OCI-LY3 (cell line): ENCODE measurements around the gene KCTD5.

ENCODE experiments used
- EZH2phosphoT487 ChIP-seq: fragments of 200-600 bp; shearing (Covaris generic); IDR thresholded peaks from 2 replicates; pipeline ENCODE4 v1.6.1; 2018; ENCODE audit warnings: antibody characterized with exemption, mixed run types, low read depth
- TF ChIP-seq, protein P1 (sequence below): fragments of 200-600, 300-600 bp; sonication (generic); IDR thresholded peaks from 2 replicates; pipeline ENCODE4 v1.5.1; 2014; ENCODE audit warnings: antibody characterized with exemption, low read length, low read depth

DNA sequence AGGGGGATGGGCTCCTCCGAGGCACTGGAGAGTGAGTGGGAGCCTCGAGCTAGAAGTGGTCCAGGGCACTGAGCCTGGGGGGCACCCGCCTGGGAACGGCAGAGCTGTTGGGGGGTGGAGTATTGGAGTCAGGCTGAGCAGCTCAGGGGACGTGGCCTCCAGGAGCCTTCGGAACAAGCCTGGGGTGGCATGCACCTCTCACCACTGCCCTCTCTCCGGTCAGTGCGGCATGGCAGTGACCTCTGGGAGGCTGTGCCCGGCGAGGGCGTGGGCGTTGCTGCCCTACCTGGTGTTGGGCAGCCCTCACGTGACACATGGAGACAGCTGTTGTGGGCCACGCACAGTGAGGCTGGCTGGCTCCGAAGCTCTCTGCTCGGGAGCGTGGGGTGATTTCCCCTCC, 23.8 kb downstream of the KCTD5 start:
- TF ChIP-seq, protein P1, sequence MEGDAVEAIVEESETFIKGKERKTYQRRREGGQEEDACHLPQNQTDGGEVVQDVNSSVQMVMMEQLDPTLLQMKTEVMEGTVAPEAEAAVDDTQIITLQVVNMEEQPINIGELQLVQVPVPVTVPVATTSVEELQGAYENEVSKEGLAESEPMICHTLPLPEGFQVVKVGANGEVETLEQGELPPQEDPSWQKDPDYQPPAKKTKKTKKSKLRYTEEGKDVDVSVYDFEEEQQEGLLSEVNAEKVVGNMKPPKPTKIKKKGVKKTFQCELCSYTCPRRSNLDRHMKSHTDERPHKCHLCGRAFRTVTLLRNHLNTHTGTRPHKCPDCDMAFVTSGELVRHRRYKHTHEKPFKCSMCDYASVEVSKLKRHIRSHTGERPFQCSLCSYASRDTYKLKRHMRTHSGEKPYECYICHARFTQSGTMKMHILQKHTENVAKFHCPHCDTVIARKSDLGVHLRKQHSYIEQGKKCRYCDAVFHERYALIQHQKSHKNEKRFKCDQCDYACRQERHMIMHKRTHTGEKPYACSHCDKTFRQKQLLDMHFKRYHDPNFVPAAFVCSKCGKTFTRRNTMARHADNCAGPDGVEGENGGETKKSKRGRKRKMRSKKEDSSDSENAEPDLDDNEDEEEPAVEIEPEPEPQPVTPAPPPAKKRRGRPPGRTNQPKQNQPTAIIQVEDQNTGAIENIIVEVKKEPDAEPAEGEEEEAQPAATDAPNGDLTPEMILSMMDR: no peak
- TF ChIP-seq EZH2phosphoT487: no peak
